GM13976 (cell line): ENCODE data around the gene HOXA10.

Source experiments
- DNase-seq: peaks from one replicate; pipeline ENCODE4 v3.0.0; 2012; ENCODE audit warnings: low spot score
- in situ Hi-C: fragments of 300-500 bp; cut with MboI; formaldehyde crosslinking; loops from one replicate; pipeline ENCODE4 v1.12.0; 2022; ENCODE audit warnings: low sequenced_read_pairs, mixed read lengths, inconsistent platforms; ENCODE audit not compliant: unreplicated experiment
- TF ChIP-seq, protein P1 (sequence below): IDR thresholded peaks from 2 replicates; pipeline ENCODE4 v1.5.1; 2012; ENCODE audit warnings: borderline replicate concordance, mild to moderate bottlenecking; ENCODE audit not compliant: insufficient read depth; ENCODE audit errors: extremely low read depth, missing control alignments, control extremely low read depth

The HOXA10 gene

DNA sequence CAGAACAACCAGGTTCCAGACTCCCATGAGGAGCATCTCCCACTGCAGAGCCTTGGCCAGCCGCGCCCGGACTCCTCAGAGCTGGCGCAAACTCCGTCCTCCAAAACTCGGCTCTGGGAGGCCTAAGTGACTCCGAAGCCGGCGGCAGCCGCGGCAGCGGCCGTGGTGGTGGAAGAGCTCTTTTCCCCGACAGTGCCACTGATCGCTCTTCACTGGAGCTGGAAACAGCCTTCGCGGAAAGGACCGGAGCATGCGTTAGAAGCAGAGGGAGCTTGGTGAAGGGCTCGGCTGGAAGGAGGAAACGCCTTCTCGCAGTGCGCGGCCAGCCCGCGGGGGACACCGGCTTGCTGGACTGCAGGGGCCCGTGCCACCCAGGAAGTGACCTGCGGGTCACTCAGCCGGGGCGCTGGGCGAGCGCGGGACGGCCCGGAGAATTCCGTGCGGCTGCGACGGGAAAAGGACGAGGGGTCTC lies 30.8 kb upstream of the HOXA10 start:
- no peak for DNase-seq
- TF ChIP-seq, protein P1, sequence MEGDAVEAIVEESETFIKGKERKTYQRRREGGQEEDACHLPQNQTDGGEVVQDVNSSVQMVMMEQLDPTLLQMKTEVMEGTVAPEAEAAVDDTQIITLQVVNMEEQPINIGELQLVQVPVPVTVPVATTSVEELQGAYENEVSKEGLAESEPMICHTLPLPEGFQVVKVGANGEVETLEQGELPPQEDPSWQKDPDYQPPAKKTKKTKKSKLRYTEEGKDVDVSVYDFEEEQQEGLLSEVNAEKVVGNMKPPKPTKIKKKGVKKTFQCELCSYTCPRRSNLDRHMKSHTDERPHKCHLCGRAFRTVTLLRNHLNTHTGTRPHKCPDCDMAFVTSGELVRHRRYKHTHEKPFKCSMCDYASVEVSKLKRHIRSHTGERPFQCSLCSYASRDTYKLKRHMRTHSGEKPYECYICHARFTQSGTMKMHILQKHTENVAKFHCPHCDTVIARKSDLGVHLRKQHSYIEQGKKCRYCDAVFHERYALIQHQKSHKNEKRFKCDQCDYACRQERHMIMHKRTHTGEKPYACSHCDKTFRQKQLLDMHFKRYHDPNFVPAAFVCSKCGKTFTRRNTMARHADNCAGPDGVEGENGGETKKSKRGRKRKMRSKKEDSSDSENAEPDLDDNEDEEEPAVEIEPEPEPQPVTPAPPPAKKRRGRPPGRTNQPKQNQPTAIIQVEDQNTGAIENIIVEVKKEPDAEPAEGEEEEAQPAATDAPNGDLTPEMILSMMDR, result no peak
- in situ Hi-C loops, result loop anchor here (10.0 to 25.0 kb wide), 2 partner anchors 380 to 582 kb away; no protein-coding TSS in a partner anchor

DNA sequence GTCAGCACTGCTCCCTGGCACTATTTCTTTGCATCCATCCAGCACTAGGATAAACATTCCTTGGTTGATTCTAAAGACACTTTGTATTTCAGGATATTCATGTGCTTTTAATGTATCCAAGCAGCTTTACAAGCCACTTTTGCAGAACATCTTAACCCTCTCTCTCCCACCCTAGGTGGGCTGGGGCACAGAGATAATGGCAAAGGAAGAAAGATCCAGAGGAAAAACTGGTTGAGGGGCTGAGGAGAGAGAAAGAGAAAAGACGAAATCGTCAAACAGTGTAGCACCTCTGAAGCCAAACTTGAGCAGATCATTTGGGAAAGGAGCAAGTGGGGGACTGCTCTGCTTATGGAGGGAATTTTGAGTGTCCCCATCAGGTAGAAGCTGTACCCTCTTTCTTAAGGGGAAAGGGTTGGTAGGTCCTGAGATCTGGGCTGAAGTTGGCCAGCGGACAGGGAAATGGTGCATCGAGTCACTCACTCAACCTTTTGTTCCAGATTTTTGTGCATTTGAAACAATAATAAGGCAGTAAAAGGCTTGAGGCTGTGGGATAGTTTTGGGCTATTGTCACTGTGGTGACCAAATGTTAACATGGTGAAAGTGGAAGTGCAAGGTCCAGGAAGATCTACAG lies 30.0 kb upstream of the HOXA10 start:
- in situ Hi-C loops, result loop anchor here (10.0 to 25.0 kb wide), 2 partner anchors 381 to 583 kb away; no protein-coding TSS in a partner anchor
- TF ChIP-seq, protein P1, result no peak
- no peak for DNase-seq

DNA sequence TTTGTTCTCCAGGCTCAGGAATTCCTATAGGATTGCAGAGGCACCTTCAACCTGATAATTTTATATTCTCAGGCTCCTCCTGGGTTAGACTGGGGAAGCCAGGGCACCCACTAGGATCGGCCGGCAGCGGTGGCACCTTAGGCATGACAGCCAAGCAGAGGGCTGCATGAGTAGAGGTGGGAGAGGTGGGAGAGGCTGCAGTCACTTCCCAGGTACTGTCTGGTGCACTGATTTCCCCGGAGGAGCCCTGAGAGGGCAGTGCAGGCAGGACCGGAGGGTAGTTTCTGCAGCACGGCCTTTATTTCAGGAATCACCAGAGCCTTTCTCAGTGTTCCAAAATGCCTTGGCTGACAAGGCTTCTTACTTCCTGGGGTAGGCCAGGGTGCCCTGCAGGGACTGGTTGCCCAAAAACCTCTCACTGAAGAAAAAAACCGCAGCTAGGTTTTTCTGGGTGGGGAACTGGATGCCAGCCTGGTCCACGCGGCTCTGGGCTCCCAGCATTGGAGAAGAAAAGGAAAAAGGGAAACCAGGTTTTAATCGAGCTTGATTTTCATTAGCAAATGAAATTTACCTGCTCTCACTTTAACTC lies 29.3 kb upstream of the HOXA10 start:
- TF ChIP-seq, protein P1, result no peak
- in situ Hi-C loops, result loop anchor here (10.0 to 25.0 kb wide), 2 partner anchors 381 to 584 kb away; no protein-coding TSS in a partner anchor
- DNase-seq, result no peak

DNA sequence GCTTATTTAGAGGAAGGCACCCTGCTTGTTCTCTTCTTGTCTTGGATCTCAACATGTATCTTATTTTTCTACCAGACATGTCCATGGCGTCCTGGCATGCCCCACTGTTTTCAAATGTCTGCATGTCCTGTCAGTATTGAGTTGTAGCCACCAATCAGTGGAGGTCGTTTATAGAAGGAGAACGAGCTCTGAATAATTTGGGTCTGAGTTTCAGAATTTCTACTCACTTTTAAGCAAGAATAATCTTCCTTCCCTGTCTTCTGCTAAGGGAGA lies 28.7 kb upstream of the HOXA10 start:
- in situ Hi-C loops, result loop anchor here (10.0 to 25.0 kb wide), 2 partner anchors 382 to 585 kb away; no protein-coding TSS in a partner anchor
- no peak for DNase-seq
- TF ChIP-seq, protein P1, result no peak

DNA sequence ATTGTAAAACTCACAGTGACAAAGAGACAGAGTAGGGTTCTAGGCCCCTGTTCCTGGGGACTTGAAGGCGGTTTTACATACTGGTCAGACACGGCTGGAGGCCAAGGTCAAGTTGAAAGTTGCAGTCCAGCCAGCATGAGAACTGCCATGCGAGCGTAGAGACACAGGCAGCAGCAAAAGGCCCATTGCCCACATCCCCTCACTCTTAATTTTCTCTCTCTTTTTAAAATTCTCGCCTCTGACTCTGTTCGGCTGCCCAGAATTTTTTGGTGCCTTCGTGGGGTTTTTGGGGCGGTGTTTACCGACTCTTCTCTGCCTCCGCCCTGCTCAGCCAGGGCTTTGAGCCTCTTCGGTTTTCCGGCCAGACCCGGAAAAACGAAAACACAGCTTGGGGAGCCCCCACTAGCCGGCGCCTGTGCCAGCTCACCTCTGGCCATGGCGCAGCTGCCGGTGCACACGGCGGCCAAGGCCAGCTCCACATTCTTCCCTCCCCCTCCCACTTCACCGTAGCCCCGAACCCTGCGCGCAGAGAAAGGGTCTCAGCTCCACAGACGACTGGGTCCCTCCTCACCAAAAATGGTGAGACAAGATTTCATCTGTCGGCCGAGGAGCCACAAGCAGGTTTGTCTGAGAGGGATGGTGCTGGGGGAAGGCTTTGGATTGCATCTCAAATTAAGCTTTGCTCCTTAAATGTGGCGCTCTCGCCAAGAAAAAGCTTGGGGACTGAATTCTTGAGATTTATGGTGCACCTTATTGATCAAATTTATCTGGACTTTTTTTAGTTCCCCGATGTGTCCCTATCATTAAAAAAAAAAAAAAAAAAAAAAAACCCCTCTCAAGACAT lies 28.1 kb upstream of the HOXA10 start:
- no peak for DNase-seq
- in situ Hi-C loops, result loop anchor here (10.0 to 25.0 kb wide), 2 partner anchors 383 to 585 kb away; no protein-coding TSS in a partner anchor
- TF ChIP-seq, protein P1, result no peak

DNA sequence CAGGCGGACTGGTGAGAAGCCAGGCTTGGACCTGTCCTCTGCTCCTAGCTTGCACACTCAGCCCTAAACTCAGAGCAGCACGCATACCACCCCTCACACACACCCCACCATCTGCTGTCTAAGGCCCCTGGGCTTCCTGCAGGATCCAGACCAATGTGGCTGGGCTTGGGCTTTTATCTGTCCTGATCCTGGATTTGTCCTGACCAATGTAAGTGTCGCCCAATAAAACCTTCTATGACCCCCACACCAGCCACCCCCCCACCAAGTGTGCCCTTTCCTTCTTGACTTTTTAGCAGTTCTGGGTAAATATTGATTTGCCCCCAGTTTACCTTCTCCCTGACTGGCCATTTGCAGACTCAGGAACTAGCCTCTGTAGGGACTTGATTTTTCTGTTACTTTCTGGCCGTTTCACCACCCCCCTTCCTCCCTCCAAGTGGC lies 27.5 kb upstream of the HOXA10 start:
- in situ Hi-C loops, result loop anchor here (10.0 to 25.0 kb wide), 2 partner anchors 383 to 586 kb away; no protein-coding TSS in a partner anchor
- no peak for DNase-seq
- TF ChIP-seq, protein P1, result no peak
